Measurements from ENCODE around the gene GPC6. TPM values are rescaled to one million over a fixed set of nuclear protein-coding genes. Genes with fewer than 3 reads are reported as not detected.

The GPC6 gene
- total RNA-seq, 1 experiment from 2014 or later, result not detected

- ChIA-PET POLR2A (ENCODE audit: unreplicated experiment) (no interaction called here), CTCF (no interaction called here)
- no peak overlapping the region for H3K27ac ChIP-seq
Observed at GRCh38 chr13:93225610-93226009, 997 bp upstream of the GPC6 start.

DNA sequence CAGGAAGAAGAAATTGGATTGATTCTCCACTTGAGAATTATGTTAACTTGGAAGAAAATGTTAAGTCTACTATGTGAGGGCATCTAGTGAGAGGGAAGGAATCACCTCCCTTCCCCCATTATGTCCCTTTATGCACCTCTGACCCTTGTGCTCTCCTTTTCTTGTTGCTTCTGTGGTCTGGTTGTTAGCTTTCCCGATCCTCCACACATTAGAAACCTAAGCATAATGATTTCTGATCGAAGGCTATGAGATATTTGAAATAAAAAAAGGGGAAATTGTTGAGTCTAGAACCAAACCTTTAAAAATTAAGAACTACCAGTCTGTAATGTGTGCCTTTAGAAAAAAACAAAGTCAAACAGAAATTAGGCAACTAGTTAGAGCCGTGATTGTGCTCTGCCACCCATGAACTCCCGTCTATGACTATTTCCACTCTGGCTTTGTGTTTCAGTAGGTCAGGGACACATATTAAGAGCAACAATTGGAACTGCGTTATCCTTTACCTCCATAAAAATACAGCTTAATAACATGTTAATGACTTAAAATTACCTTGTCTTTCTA is 463 bp upstream of the GPC6 start:
- no peak overlapping the region for H3K27ac ChIP-seq
- peak overlapping the region; percentile 87 for H2AFZ ChIP-seq
- CTCF ChIA-PET, result no interaction called here

More at GRCh38 chr13:93225610-93226009, 997 bp upstream of the GPC6 start:
- H2AFZ ChIP-seq, result no peak overlapping the region
- no peaks in the 10 kb centered on the region for H3K9me3 ChIP-seq (ENCODE audit: insufficient read depth, low read depth)
- no peaks in the 10 kb centered on the region for H4K20me1 ChIP-seq (ENCODE audit: insufficient read depth)
- no peak overlapping the region; the same call in 1 of the 2 replicates for H3K4me3 ChIP-seq
- intact Hi-C loops (cut with micrococcal nuclease; ENCODE audit: unreplicated experiment), result no loop called here
- peaks cover 10% of the 10 kb centered on the region; the same call in 1 of the 2 replicates for H3K4me1 ChIP-seq (replicated peaks; ENCODE audit: insufficient read depth)
- BruUV-seq (replicated peaks), result no TSS peak
- TF ChIP-seq EZH2 (IDR thresholded peaks at IDR 0.05; ENCODE audit: low read depth), result no peak
- TF ChIP-seq, protein P1, sequence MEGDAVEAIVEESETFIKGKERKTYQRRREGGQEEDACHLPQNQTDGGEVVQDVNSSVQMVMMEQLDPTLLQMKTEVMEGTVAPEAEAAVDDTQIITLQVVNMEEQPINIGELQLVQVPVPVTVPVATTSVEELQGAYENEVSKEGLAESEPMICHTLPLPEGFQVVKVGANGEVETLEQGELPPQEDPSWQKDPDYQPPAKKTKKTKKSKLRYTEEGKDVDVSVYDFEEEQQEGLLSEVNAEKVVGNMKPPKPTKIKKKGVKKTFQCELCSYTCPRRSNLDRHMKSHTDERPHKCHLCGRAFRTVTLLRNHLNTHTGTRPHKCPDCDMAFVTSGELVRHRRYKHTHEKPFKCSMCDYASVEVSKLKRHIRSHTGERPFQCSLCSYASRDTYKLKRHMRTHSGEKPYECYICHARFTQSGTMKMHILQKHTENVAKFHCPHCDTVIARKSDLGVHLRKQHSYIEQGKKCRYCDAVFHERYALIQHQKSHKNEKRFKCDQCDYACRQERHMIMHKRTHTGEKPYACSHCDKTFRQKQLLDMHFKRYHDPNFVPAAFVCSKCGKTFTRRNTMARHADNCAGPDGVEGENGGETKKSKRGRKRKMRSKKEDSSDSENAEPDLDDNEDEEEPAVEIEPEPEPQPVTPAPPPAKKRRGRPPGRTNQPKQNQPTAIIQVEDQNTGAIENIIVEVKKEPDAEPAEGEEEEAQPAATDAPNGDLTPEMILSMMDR (conservative IDR thresholded peaks at IDR 0.05), result no peak
- no peak for DNase-seq
- H3F3A ChIP-seq (ENCODE audit: insufficient read depth, low read depth), result no peaks in the 10 kb centered on the region
- H3K27me3 ChIP-seq (ENCODE audit: insufficient read depth, low read depth), result peaks cover 32% of the 10 kb centered on the region
- H3K79me2 ChIP-seq (ENCODE audit: low read depth), result no peaks in the 10 kb centered on the region
- peak overlapping the region; percentile 72; the same call in 1 of the 2 replicates for H3K4me2 ChIP-seq
- H3K36me3 ChIP-seq (ENCODE audit: low read depth), result no peaks in the 10 kb centered on the region
- H3K9me2 ChIP-seq (ENCODE audit: insufficient read depth), result no peaks in the 10 kb centered on the region

DNA sequence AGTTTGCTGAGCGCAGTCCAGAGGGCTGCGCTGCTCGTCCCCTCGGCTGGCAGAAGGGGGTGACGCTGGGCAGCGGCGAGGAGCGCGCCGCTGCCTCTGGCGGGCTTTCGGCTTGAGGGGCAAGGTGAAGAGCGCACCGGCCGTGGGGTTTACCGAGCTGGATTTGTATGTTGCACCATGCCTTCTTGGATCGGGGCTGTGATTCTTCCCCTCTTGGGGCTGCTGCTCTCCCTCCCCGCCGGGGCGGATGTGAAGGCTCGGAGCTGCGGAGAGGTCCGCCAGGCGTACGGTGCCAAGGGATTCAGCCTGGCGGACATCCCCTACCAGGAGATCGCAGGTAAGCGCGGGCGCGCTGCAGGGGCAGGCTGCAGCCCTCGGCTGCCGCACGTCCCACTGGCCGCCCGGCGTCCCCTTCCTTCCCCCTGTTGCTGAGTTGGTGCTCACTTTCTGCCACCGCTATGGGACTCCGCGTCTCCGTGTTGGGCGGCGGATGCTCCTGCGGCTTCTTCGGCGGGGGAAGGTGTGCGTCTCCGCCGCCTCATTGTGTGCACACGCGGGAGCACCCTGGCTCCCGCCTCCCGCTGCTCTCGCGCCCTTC is 772 bp downstream of the GPC6 start:
- Histone ChIP-seq H3K79me2 (ENCODE audit: low read depth) (no peaks in the 10 kb centered on the region), H3K9me2 (ENCODE audit: insufficient read depth) (no peaks in the 10 kb centered on the region), H3K27ac (no peak overlapping the region), H3K27me3 (ENCODE audit: insufficient read depth, low read depth) (peaks cover 32% of the 10 kb centered on the region), H3F3A (ENCODE audit: insufficient read depth, low read depth) (no peaks in the 10 kb centered on the region), H3K4me3 (peak overlapping the region; percentile 58), H3K36me3 (ENCODE audit: low read depth) (no peaks in the 10 kb centered on the region), H3K4me1 (replicated peaks; ENCODE audit: insufficient read depth) (peaks cover 13% of the 10 kb centered on the region; the same call in 1 of the 2 replicates), H2AFZ (peak overlapping the region; percentile 87), H3K9me3 (ENCODE audit: insufficient read depth, low read depth) (no peaks in the 10 kb centered on the region), H3K4me2 (peak overlapping the region; percentile 72), H4K20me1 (ENCODE audit: insufficient read depth) (no peaks in the 10 kb centered on the region)
- DNase-seq, result no peak
- TF ChIP-seq EZH2 (IDR thresholded peaks at IDR 0.05; ENCODE audit: low read depth), result no peak
- TF ChIP-seq, protein P1 (conservative IDR thresholded peaks at IDR 0.05), result no peak
- intact Hi-C loops (cut with micrococcal nuclease; ENCODE audit: unreplicated experiment), result no loop called here
- POLR2A ChIA-PET (ENCODE audit: unreplicated experiment), result no interaction called here
- CTCF ChIA-PET, result no interaction called here
- BruUV-seq (replicated peaks), result no TSS peak

More for the DNA sequence above, 463 bp upstream of the GPC6 start:
- Histone ChIP-seq H3K36me3 (ENCODE audit: low read depth) (no peaks in the 10 kb centered on the region), H3K4me1 (replicated peaks; ENCODE audit: insufficient read depth) (peaks cover 13% of the 10 kb centered on the region; the same call in 1 of the 2 replicates), H4K20me1 (ENCODE audit: insufficient read depth) (no peaks in the 10 kb centered on the region), H3K79me2 (ENCODE audit: low read depth) (no peaks in the 10 kb centered on the region), H3K4me3 (peak overlapping the region; percentile 58; the same call in 1 of the 2 replicates), H3K9me2 (ENCODE audit: insufficient read depth) (no peaks in the 10 kb centered on the region), H3F3A (ENCODE audit: insufficient read depth, low read depth) (no peaks in the 10 kb centered on the region), H3K27me3 (ENCODE audit: insufficient read depth, low read depth) (peaks cover 32% of the 10 kb centered on the region), H3K9me3 (ENCODE audit: insufficient read depth, low read depth) (no peaks in the 10 kb centered on the region), H3K4me2 (peak overlapping the region; percentile 72)
- BruUV-seq (replicated peaks), result no TSS peak
- POLR2A ChIA-PET (ENCODE audit: unreplicated experiment), result no interaction called here
- no peak for DNase-seq
- intact Hi-C loops (cut with micrococcal nuclease; ENCODE audit: unreplicated experiment), result no loop called here
- TF ChIP-seq, protein P1 (conservative IDR thresholded peaks at IDR 0.05), result no peak
- no peak for TF ChIP-seq EZH2 (IDR thresholded peaks at IDR 0.05; ENCODE audit: low read depth)
